GM21526 (cell line): ENCODE measurements around the gene LYPLA2.
A peak's percentile ranks its signal among the peaks of the same experiment; 100 is the strongest.

Experiments
- ATAC-seq: cut with Tn5 transposase; IDR thresholded peaks from one replicate; pipeline ENCODE4 v1.9.1; 2021; ENCODE audit warnings: moderate library complexity; ENCODE audit not compliant: unreplicated experiment, low FRiP score

The LYPLA2 gene

DNA sequence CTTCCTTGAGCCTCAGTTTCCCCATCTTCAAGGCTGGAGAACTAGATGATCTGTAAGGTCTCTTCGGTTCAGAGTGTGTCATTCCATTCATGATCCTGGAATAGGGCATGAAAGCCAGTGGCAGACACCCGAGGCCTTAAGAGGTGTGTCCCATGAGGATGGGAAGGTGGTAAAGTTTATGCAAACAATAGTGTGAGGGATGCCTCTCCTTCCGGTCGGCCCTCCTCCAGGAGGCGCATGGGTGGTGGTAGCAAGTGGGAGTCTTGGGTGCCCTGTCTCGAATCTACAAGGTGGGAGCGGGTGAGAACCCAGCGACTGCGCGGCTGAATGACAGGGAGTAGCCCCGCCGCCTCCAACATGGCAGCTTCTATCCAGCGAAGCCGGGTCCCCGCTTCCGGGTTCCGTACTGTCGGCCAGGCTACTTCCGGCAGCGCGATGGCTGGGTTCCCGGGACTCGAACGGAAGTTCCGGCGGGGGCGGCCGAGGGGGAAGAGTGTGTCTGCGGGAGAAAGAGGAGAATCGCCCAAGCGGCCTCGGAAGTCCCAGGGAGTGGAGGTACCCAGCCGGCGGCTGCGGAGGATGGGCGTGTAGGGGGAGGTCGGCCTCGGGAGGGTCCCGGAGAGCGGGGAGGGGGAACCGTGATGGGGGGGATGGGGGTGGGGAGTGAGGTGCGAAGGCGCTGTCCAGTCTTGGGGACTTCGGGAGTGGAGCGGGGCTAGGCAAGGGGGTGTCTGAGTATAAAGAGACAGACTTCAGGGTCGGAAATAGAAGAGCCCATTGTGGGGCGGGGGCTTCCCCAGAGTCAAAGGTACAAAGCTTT lies at the start of gene LYPLA2:
LYPLA2 (plus strand) TSS at position 450 of the 820 bp plus-strand sequence. CDS start 1,538 bp downstream, outside the sequence.
- ATAC-seq, result peak; percentile 48

DNA sequence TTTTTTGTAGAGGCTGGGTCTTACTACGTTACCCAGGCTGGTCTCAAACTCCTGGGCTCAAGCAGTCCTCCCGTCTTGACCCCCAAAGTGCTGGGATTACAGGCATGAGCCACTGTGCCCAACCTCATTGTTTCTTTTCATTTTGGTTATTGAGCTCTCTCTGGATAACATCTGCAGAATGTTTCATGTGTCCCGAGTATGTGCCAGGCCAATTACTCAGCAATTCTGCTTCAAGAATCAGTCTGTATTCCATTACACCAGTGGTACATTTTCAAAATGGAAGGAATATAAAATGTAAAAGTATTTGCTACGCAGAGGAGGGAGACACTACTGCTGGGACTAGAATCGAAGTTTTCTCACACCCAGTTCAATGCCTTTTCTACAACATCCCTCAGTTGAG lies 49.3 kb upstream of the LYPLA2 start:
- no peak for ATAC-seq

DNA sequence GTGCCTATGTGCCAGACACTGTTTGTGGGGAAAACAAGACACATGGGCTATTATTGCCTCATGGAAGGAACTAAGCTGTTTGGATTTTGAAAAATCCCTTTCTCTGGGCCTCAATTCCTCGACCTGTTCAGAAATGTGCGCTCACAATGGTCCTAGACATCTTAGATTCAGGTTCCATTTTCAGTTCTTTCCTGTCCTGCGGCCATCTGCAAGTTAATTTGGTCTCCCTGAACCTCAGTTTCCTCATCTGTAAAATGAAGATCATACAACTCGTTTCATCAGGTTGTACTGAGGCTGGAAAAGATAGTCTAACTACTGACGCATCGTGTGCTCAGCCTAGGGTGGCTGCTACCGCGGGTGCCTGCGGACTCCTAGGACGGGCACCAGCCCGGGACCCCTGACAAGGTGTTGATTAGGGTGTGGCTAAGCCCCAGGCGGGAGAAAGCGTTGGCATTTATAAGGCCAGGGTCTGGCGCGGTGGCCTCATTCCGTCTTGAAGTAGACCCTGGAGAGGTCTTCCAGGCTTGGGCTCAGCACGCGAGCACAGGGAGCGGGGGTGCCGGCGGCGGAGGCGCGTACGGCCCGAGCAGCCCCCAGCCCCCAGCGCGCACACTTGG lies 48.2 kb upstream of the LYPLA2 start:
- ATAC-seq, result peak; percentile 18

DNA sequence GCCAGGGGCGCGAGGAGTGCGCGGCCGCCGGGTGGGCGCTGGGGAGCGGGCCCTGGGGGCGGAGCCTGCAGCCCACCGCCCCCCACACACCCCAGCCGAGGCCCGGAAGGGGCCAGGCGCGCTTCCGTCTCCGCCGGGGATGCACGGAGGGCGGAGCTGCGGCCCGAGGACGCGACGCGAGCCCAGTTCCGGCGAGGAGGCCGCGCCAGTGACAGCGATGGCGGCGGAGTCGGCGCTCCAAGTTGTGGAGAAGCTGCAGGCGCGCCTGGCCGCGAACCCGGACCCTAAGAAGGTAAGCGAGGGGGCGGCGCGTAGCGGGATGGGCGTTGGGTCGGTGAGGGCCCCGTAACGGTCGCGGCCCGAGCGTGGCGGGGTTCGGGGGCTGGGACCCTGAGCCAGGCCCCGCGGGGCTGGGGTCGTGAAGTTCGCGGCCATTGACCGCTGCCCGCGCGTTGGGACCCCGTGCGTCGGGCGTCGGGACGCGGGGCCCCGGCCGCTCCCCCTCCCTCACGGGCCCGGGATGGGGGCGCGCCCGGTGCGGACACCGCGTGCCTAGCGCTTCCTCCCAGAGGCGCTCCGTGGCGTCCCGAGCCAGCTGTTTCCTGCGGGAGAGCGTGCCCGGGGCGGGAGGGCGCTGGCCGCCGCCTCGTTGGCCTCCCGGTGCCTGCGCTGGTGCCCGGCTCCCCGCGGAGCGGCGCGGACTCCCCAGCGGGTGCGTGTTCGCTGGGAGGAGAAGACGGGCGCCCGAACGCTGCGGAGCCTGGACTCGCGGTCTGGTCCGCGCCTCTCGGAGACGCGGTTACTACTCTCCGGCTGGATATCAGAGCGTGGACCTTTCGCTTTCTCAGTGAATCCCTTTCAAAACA lies 47.4 kb upstream of the LYPLA2 start, which contains the start of gene ELOA:
ELOA (plus strand) TSS at position 185 of the 866 bp plus-strand sequence; CDS start at position 218, 33 bp downstream.
- ATAC-seq, result peak; percentile 61

DNA sequence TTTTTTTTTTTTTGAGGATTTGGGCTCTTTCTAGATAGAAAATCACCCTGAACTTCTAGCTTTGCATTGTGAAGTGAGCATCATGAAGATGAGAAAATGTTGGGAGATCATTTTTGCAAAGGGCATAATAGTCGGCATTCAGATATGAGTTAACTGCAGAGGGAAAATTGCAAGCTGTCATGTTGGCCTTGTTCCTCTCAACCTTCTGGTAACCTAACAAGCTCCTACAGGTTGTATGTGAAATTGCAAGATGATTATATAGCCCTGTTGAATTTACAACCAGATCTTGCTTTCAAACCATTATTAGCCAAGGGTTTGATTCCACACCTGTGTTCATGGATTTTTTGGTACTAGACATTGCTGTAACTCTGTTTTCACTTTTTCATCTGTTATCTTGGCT lies 45.4 kb upstream of the LYPLA2 start:
- no peak for ATAC-seq

DNA sequence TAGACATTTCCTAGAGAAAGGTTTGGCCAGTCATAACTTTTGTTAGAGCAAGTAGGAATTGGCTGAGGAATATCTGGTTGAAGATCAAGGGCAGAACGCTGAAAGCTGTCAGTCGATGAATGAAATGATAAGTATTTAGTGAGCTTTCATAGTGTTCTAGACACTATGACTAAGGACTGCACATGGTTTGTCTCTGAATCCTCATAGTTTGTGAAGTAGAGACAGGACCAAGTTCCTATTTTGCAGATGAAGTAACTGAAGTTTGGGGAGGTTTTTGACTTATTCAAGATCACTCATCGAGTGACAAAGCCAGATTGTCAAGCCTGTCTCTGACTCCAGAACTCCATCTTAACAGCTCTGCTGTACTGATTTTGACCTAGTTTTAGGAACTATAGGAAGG lies 42.9 kb upstream of the LYPLA2 start:
- ATAC-seq, result no peak

DNA sequence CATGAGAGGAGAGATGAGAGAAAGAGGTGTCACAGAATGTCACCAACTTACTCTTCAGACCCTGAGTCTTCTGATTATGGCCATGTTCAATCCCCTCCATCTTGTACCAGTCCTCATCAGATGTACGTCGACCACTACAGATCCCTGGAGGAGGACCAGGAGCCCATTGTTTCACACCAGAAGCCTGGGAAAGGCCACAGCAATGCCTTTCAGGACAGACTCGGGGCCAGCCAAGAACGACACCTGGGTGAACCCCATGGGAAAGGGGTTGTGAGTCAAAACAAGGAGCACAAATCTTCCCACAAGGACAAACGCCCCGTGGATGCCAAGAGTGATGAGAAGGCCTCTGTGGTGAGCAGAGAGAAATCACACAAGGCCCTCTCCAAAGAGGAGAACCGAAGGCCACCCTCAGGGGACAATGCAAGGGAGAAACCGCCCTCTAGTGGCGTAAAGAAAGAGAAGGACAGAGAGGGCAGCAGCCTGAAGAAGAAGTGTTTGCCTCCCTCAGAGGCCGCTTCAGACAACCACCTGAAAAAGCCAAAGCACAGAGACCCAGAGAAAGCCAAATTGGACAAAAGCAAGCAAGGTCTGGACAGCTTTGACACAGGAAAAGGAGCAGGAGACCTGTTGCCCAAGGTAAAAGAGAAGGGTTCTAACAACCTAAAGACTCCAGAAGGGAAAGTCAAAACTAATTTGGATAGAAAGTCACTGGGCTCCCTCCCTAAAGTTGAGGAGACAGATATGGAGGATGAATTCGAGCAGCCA lies 39.7 kb upstream of the LYPLA2 start:
- no peak for ATAC-seq

DNA sequence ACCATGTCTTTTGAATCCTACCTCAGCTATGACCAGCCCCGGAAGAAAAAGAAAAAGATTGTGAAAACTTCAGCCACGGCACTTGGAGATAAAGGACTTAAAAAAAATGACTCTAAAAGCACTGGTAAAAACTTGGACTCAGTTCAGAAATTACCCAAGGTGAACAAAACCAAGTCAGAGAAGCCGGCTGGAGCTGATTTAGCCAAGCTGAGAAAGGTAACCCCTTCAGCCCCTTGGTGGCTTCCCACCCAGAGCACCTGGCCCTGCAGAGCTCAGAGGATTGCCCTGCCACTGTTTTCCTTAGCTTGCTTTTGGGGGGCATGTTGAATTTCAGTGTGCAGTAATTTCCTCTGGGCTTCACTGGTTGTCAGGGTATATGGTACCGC lies 39.1 kb upstream of the LYPLA2 start:
- ATAC-seq, result no peak

DNA sequence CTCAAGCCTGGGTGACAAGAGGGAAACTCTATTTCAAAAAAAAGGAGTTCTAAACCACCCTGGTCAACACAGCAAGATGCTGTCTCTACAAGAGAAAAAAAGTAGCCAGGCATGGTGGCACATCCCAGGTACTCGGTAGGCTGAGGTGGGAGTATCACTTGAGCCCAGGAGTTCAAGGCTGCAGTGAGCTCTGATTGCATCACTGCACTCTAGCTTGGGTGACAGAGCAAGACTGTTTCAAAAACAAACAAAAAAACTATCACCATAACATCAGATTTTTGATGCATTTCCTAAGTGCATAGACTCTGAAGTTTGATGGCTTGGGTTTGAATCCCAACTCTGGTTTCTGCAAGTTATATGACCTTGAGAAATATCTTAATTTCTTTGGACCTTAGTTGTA lies 38.0 kb upstream of the LYPLA2 start:
- no peak for ATAC-seq

DNA sequence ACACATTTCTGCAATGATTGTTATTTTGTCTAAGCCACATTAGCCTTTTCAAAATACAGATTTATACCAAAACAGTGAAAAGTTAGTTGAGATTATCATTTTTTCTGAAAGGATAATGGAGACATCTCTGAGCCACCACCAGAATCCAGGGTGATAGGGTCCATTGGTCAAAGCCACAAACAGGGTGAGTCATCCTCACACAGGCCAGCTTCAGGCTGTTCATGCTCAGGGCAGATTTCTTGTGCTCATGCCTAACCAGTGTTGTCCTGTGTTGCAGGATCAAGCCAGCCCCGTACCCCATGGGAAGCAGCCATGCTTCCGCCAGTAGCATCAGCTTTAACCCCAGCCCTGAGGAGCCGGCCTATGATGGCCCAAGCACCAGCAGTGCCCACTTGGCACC lies 34.3 kb upstream of the LYPLA2 start:
- ATAC-seq, result no peak

DNA sequence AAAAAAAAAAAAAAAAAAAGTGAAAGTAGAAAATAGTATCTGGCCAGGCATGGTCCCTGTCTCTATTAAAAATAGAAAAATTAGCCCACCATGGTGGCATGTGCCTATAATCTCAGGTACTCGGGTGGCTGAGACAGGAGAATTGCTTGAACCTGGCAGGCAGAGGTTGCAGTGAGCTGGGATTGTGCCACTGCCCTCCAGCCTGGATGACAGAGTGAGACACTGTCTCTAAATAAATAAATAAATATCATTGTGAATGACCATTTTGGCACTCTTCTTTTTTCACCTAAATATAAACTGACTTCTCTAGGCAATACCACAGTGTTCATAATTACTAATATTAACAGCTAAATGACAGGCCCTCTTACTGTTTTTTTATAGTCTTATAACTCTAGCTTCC lies 33.1 kb upstream of the LYPLA2 start:
- ATAC-seq, result no peak

DNA sequence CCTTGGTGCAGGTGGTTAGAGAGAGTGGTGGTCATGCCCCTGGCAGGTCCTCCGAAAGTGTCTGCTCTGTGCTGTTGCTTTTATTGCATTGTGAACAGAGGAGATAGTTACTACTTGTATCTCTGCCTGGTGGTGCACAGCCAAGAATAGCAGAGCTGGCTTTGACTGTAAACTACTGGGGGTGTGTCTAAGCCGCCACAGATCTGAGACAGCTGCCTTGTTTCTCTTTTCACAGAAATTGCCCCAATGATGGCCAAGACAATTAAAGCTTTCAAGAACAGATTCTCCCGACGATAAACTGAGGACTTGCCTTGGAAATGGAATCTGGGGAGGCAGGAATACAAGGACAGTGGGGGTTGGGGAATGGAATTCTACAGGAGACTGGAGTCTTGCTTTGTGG lies 31.7 kb upstream of the LYPLA2 start:
- ATAC-seq, result no peak

DNA sequence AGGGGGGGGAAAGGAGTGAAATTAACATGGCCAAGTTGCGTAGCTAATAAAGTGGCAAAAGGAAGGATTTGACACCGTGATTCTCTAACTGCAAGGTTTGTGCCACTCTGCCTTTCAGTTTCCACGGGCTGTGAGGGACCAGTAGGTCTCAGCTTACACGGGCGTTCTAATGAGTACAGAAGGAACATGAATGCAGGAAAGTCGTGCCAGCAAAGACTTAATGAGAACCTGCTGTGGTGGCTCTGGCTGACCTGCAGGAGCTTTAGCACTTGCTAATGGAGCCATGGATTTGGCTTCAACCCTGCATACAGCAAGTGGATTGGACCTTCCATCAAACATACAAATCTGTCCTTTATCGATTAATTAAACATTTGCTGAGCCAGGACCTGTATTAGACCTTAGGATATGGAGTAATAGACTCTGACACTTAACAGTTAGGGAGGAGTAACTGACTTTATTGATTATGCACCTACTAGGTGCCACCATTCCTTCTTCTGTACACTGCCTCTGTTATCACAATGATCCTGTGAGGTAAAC lies 27.8 kb upstream of the LYPLA2 start:
- ATAC-seq, result no peak

DNA sequence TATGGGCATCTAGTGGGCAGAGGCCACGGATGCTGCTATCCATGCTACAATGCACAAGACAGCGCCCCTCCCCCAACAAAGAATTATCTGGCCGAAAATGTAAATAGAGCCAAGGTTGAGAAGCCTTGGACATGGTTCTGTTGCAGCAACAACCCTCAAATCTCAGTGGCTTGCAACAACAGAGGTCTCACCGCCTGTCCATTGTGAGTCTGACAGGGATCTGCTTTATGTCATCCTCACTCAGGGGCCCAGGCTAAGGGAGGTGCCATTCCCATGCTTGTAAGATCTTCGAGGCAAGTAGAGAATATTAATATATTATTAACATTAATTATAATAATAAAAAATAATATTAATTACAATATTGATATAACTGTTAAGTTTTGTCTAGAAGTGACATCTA lies 22.2 kb upstream of the LYPLA2 start:
- ATAC-seq, result no peak

DNA sequence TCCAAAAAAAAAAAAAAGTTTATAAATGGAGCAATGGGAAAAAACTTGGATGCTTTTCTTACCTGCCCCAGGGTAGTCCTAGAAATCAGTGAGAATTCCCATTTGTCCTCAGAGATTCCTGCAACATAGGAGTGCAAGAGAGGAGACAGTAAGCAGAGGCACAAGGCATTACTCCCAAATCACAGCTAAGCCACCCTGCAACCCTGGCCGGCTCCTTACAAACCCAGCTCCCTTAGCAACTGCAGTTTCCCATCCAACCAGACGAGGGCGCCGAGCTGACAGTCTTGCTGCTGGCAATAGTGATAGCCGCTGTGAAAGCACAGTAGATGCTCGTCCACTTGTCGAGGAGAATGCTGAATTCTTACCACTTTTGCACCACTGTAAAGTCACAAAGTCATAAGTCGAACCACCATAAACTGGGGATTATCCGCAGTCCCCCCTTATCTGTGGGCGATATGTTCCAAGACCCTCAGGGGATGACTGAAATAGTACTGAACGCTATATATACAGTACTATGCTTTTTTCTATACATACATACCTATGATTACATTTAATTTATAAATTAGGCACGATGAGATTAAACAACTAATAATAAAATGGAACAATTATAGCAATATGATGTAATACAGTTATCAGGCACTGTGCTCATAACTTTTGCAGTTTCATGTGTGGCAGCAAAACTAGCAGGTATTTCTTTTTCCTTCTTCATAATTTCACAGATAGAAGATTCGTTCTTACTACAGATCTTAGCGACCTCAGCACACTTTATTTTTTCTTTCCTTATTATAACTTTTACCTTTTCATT lies 18.7 kb upstream of the LYPLA2 start:
- ATAC-seq, result no peak

DNA sequence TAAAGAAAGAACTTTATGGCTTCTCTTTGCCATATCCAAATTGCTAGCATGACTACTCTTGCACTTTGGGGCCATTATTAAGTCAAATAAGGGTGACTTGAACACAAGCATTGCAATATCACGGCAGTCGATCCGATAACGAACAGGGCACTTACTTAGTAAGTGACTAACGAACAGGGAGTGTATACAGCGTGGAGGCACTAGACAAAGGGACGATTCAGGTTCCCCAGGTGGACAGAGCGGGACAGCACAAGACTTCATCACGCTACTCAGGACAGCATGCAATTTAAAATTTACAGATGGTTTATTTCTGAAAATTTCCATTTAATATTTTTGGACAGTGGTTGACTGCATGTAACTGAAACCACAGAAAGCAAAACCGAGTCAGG lies 18.1 kb upstream of the LYPLA2 start:
- no peak for ATAC-seq

DNA sequence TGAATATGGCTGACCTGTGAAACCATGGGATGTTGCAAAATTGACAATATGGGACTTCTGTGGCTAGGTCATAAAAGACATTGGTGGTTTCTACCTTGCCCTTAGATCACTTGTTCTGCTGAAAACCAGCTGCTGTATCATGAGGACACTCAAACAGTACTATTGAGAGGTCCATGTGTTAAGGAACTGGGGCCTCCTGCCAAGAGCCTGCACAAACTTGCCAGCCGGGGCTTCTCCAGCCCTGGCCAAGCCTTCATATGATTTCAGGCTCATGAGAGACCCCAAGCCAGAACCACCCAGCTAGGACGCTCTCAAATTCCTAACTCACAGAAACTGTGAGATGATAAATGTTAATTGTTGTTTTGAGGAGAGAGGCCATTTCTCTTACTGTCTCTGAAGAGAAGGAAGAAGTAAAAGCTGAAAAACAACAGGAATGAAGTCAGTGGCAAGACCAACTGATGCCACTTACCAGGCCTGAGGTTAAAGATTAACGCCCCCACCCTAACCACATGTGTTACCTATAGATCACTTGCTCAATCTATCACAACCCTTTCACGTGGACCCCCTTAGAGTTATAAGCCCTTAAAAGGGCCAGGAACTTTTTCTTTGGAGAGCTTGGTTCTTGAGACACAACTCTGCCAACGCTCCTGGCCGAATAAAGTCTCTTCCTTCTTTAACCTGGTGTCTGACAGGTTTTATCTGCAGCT lies 16.6 kb upstream of the LYPLA2 start:
- no peak for ATAC-seq

DNA sequence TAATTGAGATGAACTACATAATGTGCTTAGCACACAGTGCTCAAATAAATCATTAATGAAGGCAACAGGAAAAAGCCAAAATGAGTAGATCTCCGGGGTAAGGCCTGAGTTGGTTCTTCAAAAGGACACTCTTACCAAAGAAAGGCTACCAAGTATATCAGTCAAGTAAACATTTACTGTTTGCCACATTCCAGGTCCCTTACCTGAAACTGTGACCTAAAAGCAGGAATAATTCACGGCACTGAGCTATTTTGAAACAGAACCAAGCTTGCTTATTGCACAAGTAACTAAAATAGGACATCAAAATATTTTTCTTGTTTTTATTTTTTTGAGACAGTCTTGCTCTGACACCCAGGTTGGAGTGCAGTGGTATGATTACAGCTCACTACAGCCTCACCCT lies 14.7 kb upstream of the LYPLA2 start:
- ATAC-seq, result no peak
